HG03571 (cell line): Measurements from ENCODE around the gene WIPI1.

ENCODE experiments used
- ATAC-seq: cut with Tn5 transposase; IDR thresholded peaks from one replicate; pipeline ENCODE4 v1.9.1; 2021; ENCODE audit not compliant: unreplicated experiment

Gene WIPI1

DNA sequence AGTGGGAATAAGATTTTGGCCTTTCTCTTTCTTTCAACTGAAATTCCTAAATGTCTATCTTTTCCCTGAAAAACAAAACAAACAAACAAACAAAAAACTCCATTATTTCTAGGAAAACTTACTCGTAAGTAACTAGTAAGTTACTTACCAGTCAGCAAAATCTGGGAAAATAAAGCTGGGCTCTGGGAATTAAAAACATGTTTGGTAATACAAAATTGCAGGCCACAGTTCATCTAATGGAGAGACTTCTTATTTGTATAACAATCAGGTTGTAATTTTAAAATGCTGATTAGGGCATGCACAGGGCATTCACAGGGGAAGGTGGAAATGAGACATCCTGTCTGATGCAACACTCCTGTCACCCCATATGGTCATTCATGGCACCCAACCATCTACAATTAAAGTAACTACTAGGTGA is 3.8 kb upstream of the WIPI1 start:
- no peak for ATAC-seq

DNA sequence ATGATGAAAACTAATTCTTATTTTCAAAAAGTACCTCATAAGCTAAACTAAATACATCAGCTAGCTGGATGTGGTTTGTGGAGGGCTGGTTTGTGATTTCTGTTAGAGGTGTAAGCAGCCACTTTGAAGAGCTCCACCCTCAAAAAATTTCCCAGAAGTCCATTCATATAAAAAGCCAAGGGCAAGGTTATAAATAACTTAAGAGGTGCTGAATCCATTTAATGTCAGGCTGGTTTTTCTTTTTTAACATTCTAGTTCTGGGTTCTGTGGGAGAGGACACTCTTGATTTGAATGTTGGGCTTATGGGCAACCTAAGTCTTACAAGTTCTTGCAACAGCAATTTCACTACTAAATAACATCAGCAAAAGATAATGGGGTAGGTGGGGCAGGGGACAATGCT is 3.4 kb upstream of the WIPI1 start:
- no peak for ATAC-seq

DNA sequence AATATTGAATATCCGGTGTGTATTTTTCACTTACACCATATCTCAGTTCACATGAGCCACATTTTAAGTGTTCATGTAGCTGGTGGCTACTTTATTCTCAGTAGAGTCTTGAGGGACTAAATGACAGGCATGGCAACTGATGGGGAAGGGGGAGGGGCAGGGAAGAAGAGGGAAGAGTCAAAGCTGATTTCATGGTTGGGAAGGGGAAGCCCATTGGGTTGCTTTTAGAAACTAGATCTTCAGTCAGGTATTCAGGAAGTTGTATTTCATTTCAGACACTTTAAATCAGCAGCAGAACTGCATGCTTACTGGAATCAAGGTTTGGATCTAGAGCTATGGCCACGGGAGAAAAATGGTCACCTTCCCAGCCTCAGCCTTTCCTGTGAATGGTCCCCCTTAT is 2.9 kb upstream of the WIPI1 start:
- ATAC-seq: no peak

DNA sequence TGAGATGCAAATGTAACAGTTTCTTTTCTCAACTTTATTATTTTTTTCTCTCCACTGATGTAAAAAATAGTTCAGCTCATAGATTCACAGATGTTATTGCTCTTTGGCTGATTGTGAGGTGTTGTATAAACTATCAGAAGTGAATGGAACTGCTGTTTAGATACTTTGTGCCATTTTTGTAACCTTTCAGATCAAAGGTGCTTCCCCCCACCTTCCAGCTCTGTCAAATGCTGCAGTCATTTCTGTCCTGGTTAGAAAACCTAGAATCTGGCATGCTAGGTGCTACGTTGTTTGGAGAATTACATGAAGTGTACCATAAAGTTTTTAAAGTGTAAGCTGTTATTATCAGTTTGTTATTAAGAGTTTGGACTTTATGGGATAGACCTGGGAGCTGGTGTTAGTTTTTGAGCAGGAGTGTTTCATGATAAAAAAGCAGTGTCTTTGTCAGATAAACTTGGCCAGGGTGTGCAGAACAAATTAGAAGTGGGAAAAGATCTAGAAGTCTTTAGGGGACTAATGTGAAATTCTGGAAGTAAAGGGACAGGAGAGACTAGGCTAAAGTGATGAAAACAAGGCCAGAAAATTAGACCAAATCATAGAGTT is 1.8 kb upstream of the WIPI1 start:
- no peak for ATAC-seq

DNA sequence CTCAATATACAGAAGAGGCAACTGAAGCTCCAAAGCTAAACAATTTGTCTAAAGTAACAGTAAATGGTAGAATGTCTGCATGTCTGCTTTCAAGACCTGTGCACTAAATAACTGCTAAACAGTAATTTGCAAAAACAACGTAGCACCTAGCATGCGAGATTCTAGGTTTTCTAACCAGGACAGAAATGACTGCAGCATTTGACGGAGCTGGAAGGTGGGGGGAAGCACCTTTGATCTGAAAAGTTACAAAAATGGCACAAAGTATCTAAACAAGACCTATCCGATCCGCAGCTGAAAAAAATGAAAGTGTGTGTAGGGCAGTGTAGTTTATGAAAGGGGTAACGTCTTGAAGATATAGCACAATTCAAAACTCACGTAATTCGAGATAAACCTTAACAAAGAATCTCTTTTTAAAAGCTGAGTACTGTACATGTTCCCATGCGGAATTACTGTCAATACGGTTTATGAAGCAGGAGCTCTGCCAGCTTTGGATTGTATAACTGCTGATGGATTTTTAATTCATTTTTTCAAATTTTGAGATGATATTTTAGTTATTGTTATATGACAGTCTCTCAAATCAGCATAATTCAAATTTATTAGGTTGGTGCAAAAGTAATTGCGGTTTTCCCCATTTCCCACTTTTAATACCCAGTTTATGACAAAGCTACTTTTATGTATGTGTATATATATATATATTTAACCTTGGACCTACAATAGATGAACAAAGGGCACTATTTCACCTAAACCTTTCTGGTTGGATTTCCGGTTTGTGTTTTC is 1.2 kb upstream of the WIPI1 start:
- ATAC-seq: no peak

DNA sequence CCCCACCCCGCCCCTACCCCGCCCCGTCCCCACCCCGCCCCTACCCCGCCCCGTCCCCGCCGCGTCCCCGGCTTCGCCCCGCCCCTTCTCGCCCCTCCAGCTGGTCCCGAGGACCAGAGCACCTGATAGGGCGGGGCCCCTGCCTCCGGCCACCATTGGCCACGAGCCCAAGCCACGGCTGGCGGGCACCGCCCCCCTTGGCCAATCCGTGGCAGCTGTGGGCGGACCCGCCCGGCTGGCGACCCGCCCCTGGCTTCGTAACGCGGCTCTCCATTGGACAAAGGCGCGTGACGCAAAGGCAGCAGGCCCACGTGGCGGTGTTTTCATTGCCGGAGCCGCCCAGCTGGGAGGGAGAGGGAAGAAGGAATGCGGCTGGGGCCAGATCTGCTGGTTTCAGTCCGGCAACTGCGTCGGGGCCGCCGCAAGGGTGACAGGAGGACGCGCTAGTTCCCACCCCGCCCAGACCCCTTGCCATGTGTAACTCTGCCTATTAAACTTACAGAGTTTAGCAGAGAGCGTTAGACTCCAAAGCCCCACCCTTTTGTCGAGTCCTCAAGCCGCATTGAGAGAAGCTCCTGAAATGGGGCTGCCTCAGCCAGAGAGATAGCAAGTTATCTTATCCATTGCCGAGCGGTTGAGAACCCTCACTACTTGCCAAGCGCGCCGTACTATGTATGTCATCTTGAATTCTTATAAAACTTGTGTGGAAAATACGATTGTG is 403 bp upstream of the WIPI1 start:
- ATAC-seq: peak; percentile 79

DNA sequence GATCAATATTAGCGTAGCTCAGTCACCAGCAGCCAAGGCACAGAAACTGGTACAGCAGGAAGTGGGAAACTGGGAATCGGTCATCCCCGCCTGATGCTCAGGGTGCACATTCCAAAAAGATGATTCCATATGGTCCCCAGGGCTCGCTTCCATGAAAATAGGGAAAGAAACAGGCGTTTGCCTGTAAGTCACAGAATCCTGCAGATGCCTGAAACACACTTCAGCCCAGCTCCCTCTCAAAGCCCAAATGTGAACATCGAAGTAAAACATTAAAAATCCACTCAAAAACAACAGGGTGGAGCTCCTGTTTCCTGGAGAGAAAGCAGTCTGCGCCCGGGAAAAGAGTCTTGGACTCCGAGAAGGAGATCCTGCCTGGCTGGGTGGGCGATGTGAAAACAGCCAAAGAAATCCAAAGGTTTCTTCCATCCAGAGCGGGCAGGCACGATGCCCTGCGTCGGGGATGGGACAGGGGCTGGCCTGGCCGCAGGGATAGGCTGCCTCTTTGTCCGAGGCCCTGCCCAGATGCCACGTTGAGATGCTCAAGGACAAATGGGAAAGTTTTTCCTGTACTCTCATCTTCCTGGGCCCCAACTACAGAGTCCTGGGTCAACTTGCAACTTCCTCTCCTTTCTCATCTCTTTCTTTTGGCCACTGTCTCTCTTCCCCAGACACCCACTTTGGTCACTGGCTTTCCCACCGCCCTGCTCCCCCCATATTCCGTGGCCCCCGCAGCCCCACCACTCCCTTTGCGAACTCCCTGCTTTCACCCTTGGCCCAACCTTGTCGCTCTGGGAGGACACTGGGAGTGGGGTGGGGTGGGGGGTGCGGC is 743 bp downstream of the WIPI1 start:
- ATAC-seq: no peak

DNA sequence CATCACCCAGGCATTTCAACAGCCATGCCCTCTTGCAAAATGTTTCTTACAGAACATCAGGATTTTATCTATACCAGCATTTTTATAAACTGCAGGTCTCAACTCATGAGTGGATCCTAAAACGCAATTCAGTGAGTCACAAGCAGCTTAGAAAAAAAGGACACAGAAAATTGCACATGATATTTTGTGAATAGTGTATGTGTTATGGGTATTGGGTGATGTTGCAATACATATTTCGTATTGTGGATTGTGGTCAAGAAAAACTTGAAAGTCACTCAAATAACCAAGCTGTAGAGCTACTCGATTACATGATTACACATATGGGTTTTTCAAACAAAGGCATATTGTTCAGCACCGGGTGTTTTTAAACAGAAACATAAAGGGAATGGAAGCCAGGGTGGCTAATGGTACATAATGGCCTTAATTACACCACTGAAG is 1.4 kb downstream of the WIPI1 start:
- no peak for ATAC-seq

DNA sequence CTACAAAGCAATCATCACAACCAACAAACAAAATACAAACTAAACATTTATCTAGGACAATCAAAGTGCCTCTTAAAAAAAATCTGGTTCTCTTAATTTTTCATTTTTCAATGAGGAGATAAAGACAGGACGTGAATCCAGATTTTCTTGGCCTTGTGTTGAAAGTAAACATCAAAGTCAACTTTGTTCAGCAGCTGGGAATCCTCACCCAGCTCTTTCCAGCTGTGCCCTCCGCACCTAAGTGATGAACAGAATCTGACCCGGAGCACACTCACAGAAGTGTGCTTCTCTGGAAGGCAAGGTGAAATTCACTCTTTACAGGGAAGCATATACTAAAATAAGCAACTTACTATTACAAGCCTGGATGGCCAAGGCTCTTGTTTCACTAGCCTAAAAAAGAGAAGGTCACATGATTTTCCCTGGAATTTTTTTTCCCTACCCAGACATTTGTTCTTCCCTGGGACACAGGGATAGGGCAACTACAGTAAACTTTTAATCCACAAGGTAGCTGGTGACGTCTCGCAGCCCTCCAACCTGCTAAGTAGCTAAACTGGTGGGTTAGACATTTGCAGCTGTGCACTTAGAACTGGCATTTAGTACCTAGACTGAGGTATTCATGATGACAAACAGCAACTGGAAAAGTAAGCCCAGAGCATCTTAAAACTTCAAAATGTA is 3.2 kb downstream of the WIPI1 start:
- ATAC-seq: no peak

DNA sequence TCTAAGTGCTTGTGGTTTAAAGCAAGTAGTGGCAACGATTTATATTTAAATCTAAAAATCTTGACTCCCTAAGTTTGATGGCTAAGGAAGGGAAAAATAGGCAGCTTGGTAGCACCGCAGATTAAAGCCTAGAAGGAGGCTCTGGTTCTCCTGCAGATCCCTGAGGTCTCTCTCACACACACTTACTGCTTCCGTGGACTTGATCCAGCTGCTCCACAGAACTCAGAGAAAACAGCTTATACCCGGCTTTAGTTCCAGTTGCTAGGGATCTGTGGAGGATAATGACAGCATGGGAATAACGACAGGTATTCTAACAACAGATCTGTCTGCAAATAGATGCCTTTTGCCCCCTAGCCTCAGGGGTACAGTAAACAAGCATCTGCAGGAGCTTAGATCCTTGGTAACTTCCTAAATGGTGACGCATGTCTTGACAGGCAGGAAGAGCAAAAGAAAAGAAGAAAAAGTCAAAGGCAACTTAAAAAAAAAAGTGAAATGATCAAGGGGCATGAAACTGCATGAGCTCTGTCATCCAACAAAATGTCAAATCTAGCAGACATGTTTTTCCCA is 4.5 kb downstream of the WIPI1 start:
- no peak for ATAC-seq

DNA sequence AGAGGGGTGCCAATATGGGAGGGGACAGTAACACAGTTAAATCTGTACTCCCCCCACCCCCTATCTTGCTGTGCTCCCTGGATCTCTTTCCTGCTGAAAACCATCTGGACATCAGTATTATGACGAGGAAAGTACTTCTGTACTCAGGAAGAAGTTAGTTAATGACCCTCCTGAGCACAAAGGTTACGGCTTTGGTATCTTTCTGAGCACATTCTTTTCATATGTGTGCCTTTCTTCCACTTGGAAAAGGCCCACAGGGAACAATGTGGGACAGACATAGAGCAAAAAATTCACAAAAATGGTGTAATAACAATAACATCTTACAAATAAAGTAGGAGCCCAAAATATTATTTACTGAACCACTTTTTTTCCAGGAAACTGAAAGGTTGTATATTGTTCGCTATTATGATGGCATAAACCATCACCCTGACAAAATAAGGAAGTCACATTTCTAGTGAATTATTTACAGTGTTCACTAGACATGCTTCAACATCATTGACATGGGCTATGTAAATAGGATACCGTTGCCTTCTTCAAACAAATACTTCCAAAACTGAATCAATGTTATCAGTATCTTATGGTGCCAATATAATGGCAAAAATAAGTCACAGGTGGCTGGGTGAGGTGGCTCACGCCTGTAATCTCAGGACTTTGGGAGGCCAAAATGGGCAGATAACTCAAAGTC is 5.5 kb downstream of the WIPI1 start:
- ATAC-seq: no peak

DNA sequence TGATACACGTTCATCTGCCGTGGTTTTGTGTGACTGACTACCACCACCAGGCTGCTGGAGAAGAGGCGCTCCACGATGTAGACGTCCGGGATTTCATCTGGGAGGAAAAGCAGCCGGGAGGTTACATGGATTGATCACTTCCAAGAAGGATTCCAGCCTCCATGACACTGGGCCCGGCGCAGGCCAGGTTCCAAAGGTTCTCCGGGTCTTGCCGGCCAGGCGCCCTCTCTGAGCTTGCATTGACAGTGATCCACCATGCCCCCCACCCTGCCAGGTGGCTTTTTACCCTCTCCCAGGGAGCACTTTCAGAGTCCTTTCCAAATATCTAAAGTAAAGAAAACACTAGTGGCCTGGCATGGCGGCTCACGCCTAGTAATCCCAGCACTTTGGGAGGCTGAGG is 6.5 kb downstream of the WIPI1 start:
- ATAC-seq: no peak

DNA sequence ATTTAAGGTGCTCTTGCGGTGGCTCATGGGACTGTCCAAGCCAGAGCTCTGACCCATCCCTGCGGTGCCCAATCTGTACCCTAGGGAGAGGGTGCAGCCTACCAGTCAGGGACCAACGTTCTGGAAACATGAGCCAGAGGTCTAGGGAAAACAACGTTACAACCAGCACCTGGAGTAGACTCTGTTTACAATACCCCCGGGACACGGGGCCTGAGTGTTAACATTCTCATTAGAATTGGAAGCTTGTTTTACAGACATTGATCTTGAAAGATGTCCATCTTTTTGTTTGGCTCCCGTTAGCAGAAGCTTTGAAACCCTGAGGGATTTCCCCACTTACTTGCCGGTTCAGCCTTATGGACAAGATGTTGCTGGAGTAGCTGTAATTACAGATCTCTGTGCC is 6.9 kb downstream of the WIPI1 start:
- no peak for ATAC-seq

DNA sequence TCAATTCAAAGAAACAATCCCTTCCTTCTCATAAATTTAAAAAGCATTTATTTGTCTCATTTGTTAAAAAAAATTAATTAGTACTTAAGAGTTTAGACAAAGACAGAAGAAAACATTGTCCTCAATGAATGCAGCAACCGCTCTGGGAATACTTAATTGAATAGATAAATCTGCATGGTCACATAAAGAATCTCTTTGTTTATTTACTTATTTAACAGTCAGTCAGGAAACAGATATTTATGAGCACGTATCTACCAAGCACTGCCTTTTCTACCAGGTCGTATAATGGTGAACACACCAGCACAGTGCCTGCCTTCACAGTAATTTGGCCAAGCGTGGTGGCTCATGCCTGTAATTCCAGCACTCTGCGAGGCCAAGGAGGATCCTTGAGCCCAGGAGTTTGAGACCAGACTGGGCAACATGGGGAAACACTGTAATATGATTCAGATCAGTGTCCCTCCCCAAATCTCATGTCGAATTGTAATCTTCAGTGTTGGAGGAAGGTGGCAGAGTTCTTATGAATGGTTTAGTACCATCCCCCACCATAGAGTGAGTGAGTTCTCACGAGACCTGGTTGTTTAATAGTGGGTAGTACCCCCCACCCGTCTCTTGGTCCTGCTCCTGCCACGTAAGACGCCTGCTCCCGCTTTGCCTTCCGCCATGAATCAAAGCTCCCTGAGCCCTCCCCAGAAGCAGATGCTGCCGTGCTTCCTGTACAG is 8.1 kb downstream of the WIPI1 start:
- ATAC-seq: no peak

DNA sequence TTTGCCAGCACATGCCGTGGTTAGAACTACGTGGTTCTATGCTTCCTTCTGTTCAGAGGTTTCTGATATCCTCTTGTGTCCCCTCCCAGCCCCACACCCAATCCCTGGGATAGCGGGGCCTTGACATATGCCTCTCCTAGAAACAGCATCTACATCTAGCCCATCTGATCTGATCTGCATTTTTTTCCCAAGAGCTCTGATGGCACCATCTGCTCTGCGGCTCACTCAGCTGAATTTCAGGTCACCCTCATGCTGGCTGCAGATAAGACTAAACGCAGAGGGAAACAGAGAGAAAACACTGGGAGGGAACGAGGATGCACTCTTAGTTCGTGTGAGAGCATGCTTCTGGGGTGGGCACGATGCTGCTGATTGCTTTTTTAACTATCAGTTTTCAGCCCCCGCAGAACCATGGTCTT is 10.7 kb downstream of the WIPI1 start:
- ATAC-seq: no peak

DNA sequence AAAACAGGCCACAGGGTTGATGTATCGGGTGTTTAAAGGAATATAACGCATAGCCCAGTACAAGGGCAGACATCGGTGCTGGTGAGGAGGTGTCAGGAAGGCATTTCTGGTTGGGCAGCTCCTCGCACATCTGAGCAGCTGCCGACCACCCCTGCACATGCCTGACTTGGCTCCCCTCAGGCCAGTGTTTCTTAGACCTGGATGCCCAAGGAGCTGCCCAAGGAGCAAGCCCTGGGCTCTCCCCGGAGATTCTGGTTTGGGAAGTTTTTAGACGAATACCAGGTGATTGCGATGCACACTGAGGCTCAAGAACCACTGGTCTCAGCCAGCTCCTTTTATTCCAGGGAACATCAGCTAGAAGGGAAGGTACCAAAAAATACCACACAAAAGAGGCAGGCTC is 11.6 kb downstream of the WIPI1 start:
- no peak for ATAC-seq

DNA sequence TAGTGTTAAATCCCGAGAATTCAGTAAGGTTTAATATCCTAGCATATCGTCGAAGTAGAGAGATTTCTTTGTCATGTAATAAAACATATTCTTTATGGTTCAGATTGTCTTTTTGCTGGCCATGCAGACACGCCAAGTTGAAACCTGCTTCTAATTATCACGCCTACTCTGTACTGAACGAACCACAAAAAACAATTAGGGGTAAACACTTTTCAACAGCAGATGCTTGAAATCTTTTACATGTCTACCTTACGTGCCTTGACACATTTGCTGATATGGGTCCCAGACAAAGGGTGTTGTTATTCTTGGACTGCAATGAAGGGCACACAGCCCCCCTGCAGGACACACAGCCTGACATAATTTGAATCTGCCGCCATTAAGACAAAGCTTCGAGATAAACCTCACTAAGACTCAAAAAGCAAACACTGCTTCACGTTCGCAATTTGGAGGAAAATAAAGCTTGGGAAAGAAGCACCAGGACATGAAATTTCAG is 13.3 kb downstream of the WIPI1 start:
- ATAC-seq: no peak

DNA sequence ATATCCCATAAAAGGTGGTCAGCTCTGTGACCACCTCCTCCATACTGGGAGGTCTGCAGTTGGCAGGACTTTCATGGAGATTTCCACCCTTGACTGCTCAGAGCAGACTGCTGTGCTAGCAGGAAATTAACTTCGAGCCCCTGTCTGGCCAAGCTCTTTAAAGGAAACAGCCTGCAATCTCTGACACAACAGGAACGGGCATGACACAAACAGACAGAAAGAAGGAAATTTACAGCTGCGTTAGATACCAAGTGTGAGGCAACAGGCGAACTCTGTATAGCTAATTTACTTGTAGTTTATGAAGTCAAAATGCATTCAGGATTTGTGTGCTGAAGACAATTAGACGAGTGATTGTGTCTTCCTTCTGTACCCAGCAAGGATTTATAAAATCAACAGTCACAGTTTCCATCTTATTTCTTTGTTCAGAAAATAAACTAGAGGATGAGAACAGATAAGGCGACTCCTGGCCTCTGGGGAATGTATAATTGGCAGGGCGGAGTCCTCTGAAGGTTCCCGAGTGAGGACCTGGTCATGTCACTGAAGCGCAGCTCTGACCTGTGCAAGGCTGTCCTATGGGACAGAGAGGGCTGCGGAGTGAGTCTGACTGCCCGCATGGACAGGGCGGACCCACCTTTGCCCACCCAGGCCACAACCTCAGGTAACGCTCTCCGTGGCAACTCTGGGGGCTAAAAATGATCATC is 16.1 kb downstream of the WIPI1 start:
- no peak for ATAC-seq
